NB4 (cell line): ENCODE measurements around the gene PIRT.

Experiments
- DNase-seq: peaks from one replicate; pipeline ENCODE4 v3.0.0; 2010; ENCODE audit warnings: low read depth
- H3K4me3 ChIP-seq: one replicate; pipeline ENCODE4 v1.5.1; 2011; ENCODE audit warnings: mild to moderate bottlenecking, low read depth, low read length, moderate library complexity
- CTCF ChIP-seq: IDR thresholded peaks from one replicate; pipeline ENCODE4 v1.5.1; 2012; ENCODE audit warnings: low read depth, low read length
- MAX ChIP-seq: IDR thresholded peaks from 2 replicates; pipeline ENCODE4 v1.6.1; 2011; ENCODE audit warnings: low read depth, low read length
- MYC ChIP-seq: IDR thresholded peaks from 2 replicates; pipeline ENCODE4 v1.6.1; 2011; ENCODE audit warnings: low read depth, low read length
- POLR2A ChIP-seq: IDR thresholded peaks from 2 replicates; pipeline ENCODE4 v1.6.1; 2011; ENCODE audit warnings: mild to moderate bottlenecking; ENCODE audit not compliant: insufficient read length; ENCODE audit errors: extremely low read depth

PIRT gene

GRCh38 chr17:10790491-10791401, 47.1 kb downstream of the PIRT start:
- no peak overlapping the region for H3K4me3 ChIP-seq
- DNase-seq, result no peak
- TF ChIP-seq MYC, result no peak
- no peak for TF ChIP-seq POLR2A
- no peak for TF ChIP-seq CTCF
- no peak for TF ChIP-seq MAX

DNA sequence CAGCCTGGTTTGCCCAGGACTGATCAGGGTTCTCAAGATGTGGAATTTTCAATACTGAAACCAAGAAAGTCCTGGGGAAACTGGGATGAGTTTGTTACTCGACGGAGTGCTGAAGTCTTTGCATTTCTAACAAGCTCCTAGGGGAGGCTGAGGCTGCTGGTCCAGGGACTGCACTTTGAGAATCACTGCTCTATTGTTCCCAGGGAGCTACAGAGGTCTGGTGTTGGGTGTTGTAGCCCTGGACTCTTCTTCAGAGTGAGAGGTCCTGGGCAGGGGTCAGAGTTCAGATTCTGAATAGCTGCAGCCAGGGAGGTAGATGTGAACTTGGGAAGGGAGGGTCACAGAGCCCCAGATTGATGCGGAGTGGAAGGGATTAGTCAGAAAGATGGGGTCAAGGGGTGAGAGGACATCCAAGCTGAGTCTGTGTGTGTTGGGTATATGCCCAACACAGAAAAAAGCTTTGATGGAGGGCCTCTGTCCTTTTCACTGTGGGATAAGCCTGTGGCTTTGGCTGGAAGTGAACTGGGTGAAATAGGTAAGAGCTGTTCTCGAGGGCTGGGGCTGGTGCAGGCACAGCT, 48.1 kb downstream of the PIRT start:
- no peak overlapping the region for H3K4me3 ChIP-seq
- TF ChIP-seq MYC, result no peak
- DNase-seq, result no peak

- DNase-seq, result no peak
- H3K4me3 ChIP-seq, result no peak overlapping the region
- TF ChIP-seq POLR2A (no peak), MYC (no peak), CTCF (no peak), MAX (no peak)
Measured at GRCh38 chr17:10787306-10788045, 50.4 kb downstream of the PIRT start.

GRCh38 chr17:10785295-10785694, 52.6 kb downstream of the PIRT start:
- no peak for DNase-seq
- no peak overlapping the region for H3K4me3 ChIP-seq
- TF ChIP-seq CTCF (no peak), POLR2A (no peak), MYC (no peak), MAX (no peak)

DNA sequence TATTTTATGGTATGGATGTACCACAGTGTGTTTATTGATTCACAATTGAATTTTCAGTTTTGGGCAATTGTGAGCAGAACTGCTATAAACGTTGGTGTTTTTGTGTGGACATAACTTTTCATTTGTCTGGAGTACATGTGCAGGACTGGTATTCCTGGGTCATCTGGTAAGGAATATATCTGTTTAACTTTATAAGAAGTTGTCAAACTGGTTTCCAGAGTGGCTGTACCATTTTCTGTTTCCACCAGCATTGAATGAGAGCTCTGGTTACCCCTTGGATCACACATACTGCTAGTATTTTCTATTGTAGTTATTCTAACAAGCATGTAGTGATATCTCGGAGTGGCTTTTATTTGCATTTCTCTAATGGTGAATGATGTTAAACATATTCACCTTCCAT, 58.3 kb downstream of the PIRT start:
- no peak overlapping the region for H3K4me3 ChIP-seq
- DNase-seq, result no peak
- TF ChIP-seq CTCF, result no peak
- TF ChIP-seq MAX, result no peak
- no peak for TF ChIP-seq POLR2A
- no peak for TF ChIP-seq MYC

DNA sequence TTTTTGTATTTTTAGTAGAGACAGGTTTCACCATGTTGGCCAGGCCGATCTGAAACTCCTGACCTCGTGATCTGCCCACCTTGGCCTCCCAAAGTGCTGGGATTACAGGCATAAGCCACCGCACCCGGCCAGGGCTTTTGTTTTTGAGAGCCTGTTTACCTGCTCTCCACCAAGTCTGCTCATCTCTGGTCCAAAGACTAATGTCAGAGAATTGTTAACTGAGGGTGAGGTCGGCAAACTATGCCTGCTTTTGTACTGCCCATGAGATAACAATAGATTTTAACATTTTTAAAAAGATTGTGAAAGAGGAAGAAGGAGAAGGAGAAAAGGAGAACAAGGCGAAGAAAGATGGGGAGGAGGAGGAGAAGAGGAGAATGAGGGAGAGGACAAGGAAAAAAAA, 60.0 kb downstream of the PIRT start:
- TF ChIP-seq MAX (no peak), MYC (no peak), CTCF (no peak), POLR2A (no peak)

More for the DNA sequence above, 60.0 kb downstream of the PIRT start:
- H3K4me3 ChIP-seq, result no peak overlapping the region
- no peak for DNase-seq
